Measurements from ENCODE around the gene NUDT22. TPM values are rescaled to one million over a fixed set of nuclear protein-coding genes. Genes with fewer than 3 reads are reported as not detected.

Gene NUDT22
- total and polyA plus RNA-seq, 4 experiments from 2014 or later = 38.1 to 101 (median 76.7) TPM

GRCh38 chr11:64206457-64207255 lies 19.4 kb upstream of the NUDT22 start, which contains the start of gene FERMT3:
Gene FERMT3 (plus strand): TSS chr11:64206721. CDS start chr11:64207365, 644 bp downstream.
- Mint-ChIP-seq H3K4me3 (peak within 1 kb of the TSS; percentile 92 to 97 (median 93)), H3K4me1 (peaks cover 14 to 65% (median 40%) of the 10 kb centered on the region in 4 donors), H3K27me3 (no peaks in the 10 kb centered on the region), H3K36me3 (peaks cover 17 to 63% of the 10 kb centered on the region in 2 donors), H3K27ac (peak within 1 kb of the TSS; percentile 92 to 96 (median 94)), H3K9me3 (peaks cover 0 to 2% (median 0%) of the 10 kb centered on the region in 8 donors)
- peaks cover 36% of the 10 kb centered on the region for H3K36me3 ChIP-seq (ENCODE audit: insufficient read depth, low read length)
- peak; percentile 64 to 81 (median 69) for DNase-seq
- intact Hi-C loops (cut with micrococcal nuclease) = loop anchor here (1.0 to 2.0 kb wide), 2 partner anchors 34 to 40 kb away; partner anchors contain the start of genes FKBP2 and PPP1R14B
- POLR2A ChIA-PET (ENCODE audit: partially characterized antibody) = interaction anchor here (0.6 to 22.7 kb wide), 26 partner anchors 11 to 1662 kb away, joined by 3 to 937 read pairs (median 6); partner anchors contain the start of genes BAD, C11orf98, CATSPERZ and CCDC88B
- CTCF ChIA-PET (ENCODE audit: partially characterized antibody) = interaction anchor here (0.7 to 9.7 kb wide), 22 partner anchors 12 to 446 kb away, joined by 3 to 367 read pairs (median 8); partner anchors contain the start of genes BAD, CATSPERZ, DNAJC4 and ESRRA
- H3K4me1 ChIP-seq (ENCODE audit: insufficient read depth, low read length) = peaks cover 44% of the 10 kb centered on the region
- no peaks in the 10 kb centered on the region for H3K27me3 ChIP-seq (ENCODE audit: insufficient read depth, low read length)
- peak within 1 kb of the TSS; percentile 99 for H3K4me3 ChIP-seq (ENCODE audit: low read length in 2 of 2)
- H3K27ac ChIP-seq (ENCODE audit: low read depth, low read length) = peak within 1 kb of the TSS; percentile 90
- H3K9me3 ChIP-seq (ENCODE audit: control insufficient read depth in 1 of 2, low read length in 2 of 2) = no peaks in the 10 kb centered on the region

DNA sequence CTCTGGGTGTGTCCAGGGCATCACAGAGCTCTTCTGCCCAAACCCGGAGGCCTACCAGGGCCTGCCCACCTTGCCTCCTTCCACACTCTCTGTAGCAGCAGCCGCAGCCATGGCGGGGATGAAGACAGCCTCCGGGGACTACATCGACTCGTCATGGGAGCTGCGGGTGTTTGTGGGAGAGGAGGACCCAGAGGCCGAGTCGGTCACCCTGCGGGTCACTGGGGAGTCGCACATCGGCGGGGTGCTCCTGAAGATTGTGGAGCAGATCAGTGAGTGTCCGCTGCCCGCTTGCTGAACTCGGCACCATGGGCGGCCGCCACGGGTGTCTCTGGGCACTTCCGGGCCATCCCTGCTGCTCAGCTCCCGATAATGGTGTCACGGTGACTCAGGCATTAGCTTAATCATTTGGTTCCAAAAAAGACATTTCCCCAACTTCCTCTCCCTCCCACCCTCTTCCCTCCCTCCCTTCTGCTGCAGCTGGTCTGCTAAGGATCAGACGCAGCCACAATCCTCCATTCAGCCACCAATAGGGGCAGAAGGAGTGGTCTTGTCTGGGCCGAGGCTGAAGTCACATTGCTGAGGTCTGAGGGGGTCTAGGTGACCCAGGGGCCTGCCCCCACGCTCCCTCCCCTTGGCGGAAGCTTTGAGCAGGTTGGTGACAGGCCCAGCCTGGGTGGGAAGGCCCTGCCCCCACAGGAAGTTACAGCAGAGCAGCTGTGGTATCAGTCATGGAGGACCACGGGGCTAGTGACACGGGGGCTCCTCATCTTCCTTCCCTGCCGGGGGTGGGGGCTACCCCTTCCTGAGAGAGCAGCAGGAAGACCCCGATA lies 18.6 kb upstream of the NUDT22 start:
- Histone ChIP-seq H3K9me3 (ENCODE audit: control insufficient read depth in 1 of 2, low read length in 2 of 2) (no peaks in the 10 kb centered on the region), H3K27ac (ENCODE audit: low read depth, low read length) (peak overlapping the region; percentile 90), H3K4me1 (ENCODE audit: insufficient read depth, low read length) (peaks cover 44% of the 10 kb centered on the region), H3K4me3 (ENCODE audit: low read length in 2 of 2) (peak overlapping the region; percentile 99), H3K27me3 (ENCODE audit: insufficient read depth, low read length) (no peaks in the 10 kb centered on the region), H3K36me3 (ENCODE audit: insufficient read depth, low read length) (peaks cover 38% of the 10 kb centered on the region)
- peaks cover 0 to 2% (median 0%) of the 10 kb centered on the region in 8 donors for H3K9me3 Mint-ChIP-seq
- ChIA-PET CTCF (ENCODE audit: partially characterized antibody) (interaction anchor here (0.9 to 9.7 kb wide), 12 partner anchors 16 to 242 kb away, joined by 3 to 367 read pairs (median 56); partner anchors contain the start of genes BAD, CATSPERZ, DNAJC4 and ESRRA), POLR2A (ENCODE audit: partially characterized antibody) (interaction anchor here (0.6 to 22.7 kb wide), 22 partner anchors 12 to 1543 kb away, joined by 3 to 937 read pairs (median 6); partner anchors contain the start of genes BAD, C11orf98, CATSPERZ and CCDC88B)
- intact Hi-C loops (cut with micrococcal nuclease) = loop anchor here (1.0 to 2.0 kb wide), 2 partner anchors 33 to 39 kb away; partner anchors contain the start of genes FKBP2 and PPP1R14B
- DNase-seq = peak; percentile 68 to 84 (median 71)
- peak overlapping the region; percentile 92 to 97 (median 93) for H3K4me3 Mint-ChIP-seq
- peaks cover 16 to 70% (median 46%) of the 10 kb centered on the region in 4 donors for H3K4me1 Mint-ChIP-seq
- peak overlapping the region; percentile 92 to 96 (median 94) for H3K27ac Mint-ChIP-seq
- peaks cover 22 to 65% of the 10 kb centered on the region in 2 donors for H3K36me3 Mint-ChIP-seq
- H3K27me3 Mint-ChIP-seq = no peaks in the 10 kb centered on the region

DNA sequence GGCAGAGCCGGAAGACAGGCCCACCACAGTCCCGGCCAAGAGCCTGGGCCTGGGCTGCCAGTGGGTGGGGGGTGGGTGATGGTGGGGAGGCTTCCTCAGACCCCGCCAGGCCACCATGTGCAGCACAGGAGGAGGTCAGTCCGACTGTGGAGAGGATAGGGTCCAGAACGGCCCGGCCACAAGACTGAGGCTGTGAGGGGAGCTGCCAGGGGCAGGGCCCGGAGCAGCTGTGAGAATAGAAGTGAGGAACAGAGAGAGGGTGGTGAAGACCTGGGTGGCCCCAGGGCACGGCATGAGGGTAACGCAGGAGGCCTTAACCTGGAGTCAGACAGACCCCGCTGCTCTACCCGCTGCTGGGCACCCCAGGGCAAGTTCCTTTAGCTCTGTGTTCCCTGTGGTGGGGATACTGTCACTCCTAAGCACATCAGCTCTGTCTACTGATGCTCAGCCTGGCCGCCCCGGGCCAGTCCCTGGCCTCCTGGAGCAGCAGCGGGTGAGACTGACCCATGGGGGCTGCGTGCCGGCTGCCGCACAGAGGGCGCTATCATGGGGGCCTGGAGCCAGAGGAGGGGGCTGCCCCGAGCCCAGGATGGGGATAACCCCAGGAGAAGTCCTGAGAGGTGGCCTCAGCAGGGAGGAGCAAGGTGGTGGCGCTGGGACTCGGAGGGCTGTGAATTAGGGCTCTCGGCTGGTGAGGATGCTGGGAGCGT lies 17.8 kb upstream of the NUDT22 start:
- Histone ChIP-seq H3K9me3 (ENCODE audit: control insufficient read depth in 1 of 2, low read length in 2 of 2) (no peaks in the 10 kb centered on the region), H3K4me3 (ENCODE audit: low read length in 2 of 2) (peak overlapping the region; percentile 99), H3K36me3 (ENCODE audit: insufficient read depth, low read length) (peaks cover 31% of the 10 kb centered on the region), H3K4me1 (ENCODE audit: insufficient read depth, low read length) (peaks cover 44% of the 10 kb centered on the region), H3K27ac (ENCODE audit: low read depth, low read length) (peak overlapping the region; percentile 90), H3K27me3 (ENCODE audit: insufficient read depth, low read length) (no peaks in the 10 kb centered on the region)
- Mint-ChIP-seq H3K36me3 (peaks cover 23 to 59% of the 10 kb centered on the region in 2 donors), H3K4me1 (peaks cover 17 to 72% (median 47%) of the 10 kb centered on the region in 4 donors), H3K4me3 (peak overlapping the region; percentile 92 to 97 (median 93)), H3K9me3 (peaks cover 0 to 2% (median 0%) of the 10 kb centered on the region in 8 donors), H3K27me3 (no peaks in the 10 kb centered on the region), H3K27ac (peak overlapping the region; percentile 92 to 96 (median 94))
- ChIA-PET CTCF (ENCODE audit: partially characterized antibody) (interaction anchor here (0.9 to 9.7 kb wide), 10 partner anchors 15 to 241 kb away, joined by 3 to 367 read pairs (median 80); partner anchors contain the start of genes CATSPERZ, DNAJC4, ESRRA and FKBP2), POLR2A (ENCODE audit: partially characterized antibody) (interaction anchor here (0.7 to 22.7 kb wide), 10 partner anchors 22 to 1367 kb away, joined by 4 to 937 read pairs (median 61); partner anchors contain the start of genes BAD, CATSPERZ, DNAJC4 and ESRRA)
- no peak for DNase-seq
- intact Hi-C loops (cut with micrococcal nuclease) = no loop called here

- no peak for DNase-seq
- H3K36me3 ChIP-seq (ENCODE audit: insufficient read depth, low read length) = peaks cover 28% of the 10 kb centered on the region
- POLR2A ChIA-PET (ENCODE audit: partially characterized antibody) = interaction anchor here (5.2 to 22.7 kb wide), 5 partner anchors 22 to 108 kb away, joined by 70 to 937 read pairs (median 175); partner anchors contain the start of genes CATSPERZ, DNAJC4, ESRRA and FKBP2
- H3K4me1 ChIP-seq (ENCODE audit: insufficient read depth, low read length) = peaks cover 42% of the 10 kb centered on the region
- Mint-ChIP-seq H3K27ac (peak overlapping the region; percentile 42 to 92 (median 75)), H3K4me1 (peaks cover 19 to 70% (median 43%) of the 10 kb centered on the region in 4 donors), H3K9me3 (peaks cover 0 to 2% (median 0%) of the 10 kb centered on the region in 8 donors), H3K27me3 (no peaks in the 10 kb centered on the region), H3K4me3 (peak overlapping the region; percentile 26 to 93 (median 54)), H3K36me3 (peaks cover 20 to 58% of the 10 kb centered on the region in 2 donors)
- intact Hi-C loops (cut with micrococcal nuclease) = no loop called here
- H3K27me3 ChIP-seq (ENCODE audit: insufficient read depth, low read length) = no peaks in the 10 kb centered on the region
- CTCF ChIA-PET (ENCODE audit: partially characterized antibody) = interaction anchor here (0.9 to 9.7 kb wide), 5 partner anchors 14 to 94 kb away, joined by 3 to 367 read pairs (median 106); partner anchors contain the start of genes CATSPERZ, DNAJC4, ESRRA and NUDT22
- H3K9me3 ChIP-seq (ENCODE audit: control insufficient read depth in 1 of 2, low read length in 2 of 2) = no peaks in the 10 kb centered on the region
- H3K27ac ChIP-seq (ENCODE audit: low read depth, low read length) = peak overlapping the region; percentile 90
- no peak overlapping the region for H3K4me3 ChIP-seq (ENCODE audit: low read length in 2 of 2)
Observed at GRCh38 chr11:64208796-64209562, 17.1 kb upstream of the NUDT22 start.

DNA sequence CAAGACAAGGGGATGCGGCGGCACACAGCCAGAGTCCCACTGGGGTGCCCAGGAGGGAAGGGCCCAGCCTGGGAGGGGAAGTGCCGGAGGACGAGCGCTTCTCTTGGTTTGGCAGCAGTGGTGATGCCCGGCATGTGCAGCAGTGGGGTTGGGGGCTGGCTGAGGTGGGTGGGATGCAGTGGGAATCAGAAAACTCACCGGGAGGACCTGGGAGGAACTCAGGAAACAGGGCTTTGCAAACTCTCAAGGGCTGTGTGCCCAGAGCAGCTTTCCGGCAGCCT lies 16.6 kb upstream of the NUDT22 start:
- no peaks in the 10 kb centered on the region for H3K27me3 Mint-ChIP-seq
- no peak for DNase-seq
- intact Hi-C loops (cut with micrococcal nuclease) = no loop called here
- peaks cover 26% of the 10 kb centered on the region for H3K36me3 ChIP-seq (ENCODE audit: insufficient read depth, low read length)
- H3K4me1 ChIP-seq (ENCODE audit: insufficient read depth, low read length) = peaks cover 37% of the 10 kb centered on the region
- no peak overlapping the region for H3K4me3 ChIP-seq (ENCODE audit: low read length in 2 of 2)
- ChIA-PET POLR2A (ENCODE audit: partially characterized antibody) (interaction anchor here (6.9 to 22.7 kb wide), 3 partner anchors 23 to 60 kb away, joined by 128 to 937 read pairs (median 175); partner anchors contain the start of genes DNAJC4, FKBP2, NUDT22 and PLCB3), CTCF (ENCODE audit: partially characterized antibody) (interaction anchor here (8.6 to 9.7 kb wide), 2 partner anchors 14 to 93 kb away, joined by 207 to 367 read pairs; partner anchors contain the start of genes CATSPERZ, DNAJC4, ESRRA and NUDT22)
- H3K27ac Mint-ChIP-seq = peak overlapping the region in 4 of 7 donors; percentile 48 to 92 (median 90)
- H3K36me3 Mint-ChIP-seq = peaks cover 14 to 55% of the 10 kb centered on the region in 2 donors
- H3K27ac ChIP-seq (ENCODE audit: low read depth, low read length) = peak overlapping the region; percentile 90
- H3K4me3 Mint-ChIP-seq = peak overlapping the region in 3 of 8 donors; percentile 28 to 48 (median 32)
- H3K9me3 Mint-ChIP-seq = peaks cover 0 to 2% (median 0%) of the 10 kb centered on the region in 8 donors
- no peaks in the 10 kb centered on the region for H3K27me3 ChIP-seq (ENCODE audit: insufficient read depth, low read length)
- H3K9me3 ChIP-seq (ENCODE audit: control insufficient read depth in 1 of 2, low read length in 2 of 2) = no peaks in the 10 kb centered on the region
- peaks cover 17 to 65% (median 39%) of the 10 kb centered on the region in 4 donors for H3K4me1 Mint-ChIP-seq
